ENCODE measurements around the gene ERMP1.
"Not testable (repeated sequence)": the region's sequence is repeated elsewhere in the genome, so short reads cannot be mapped to it uniquely, and the experiment has no call there.

The ERMP1 gene, protein sequence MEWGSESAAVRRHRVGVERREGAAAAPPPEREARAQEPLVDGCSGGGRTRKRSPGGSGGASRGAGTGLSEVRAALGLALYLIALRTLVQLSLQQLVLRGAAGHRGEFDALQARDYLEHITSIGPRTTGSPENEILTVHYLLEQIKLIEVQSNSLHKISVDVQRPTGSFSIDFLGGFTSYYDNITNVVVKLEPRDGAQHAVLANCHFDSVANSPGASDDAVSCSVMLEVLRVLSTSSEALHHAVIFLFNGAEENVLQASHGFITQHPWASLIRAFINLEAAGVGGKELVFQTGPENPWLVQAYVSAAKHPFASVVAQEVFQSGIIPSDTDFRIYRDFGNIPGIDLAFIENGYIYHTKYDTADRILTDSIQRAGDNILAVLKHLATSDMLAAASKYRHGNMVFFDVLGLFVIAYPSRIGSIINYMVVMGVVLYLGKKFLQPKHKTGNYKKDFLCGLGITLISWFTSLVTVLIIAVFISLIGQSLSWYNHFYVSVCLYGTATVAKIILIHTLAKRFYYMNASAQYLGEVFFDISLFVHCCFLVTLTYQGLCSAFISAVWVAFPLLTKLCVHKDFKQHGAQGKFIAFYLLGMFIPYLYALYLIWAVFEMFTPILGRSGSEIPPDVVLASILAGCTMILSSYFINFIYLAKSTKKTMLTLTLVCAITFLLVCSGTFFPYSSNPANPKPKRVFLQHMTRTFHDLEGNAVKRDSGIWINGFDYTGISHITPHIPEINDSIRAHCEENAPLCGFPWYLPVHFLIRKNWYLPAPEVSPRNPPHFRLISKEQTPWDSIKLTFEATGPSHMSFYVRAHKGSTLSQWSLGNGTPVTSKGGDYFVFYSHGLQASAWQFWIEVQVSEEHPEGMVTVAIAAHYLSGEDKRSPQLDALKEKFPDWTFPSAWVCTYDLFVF

DNA sequence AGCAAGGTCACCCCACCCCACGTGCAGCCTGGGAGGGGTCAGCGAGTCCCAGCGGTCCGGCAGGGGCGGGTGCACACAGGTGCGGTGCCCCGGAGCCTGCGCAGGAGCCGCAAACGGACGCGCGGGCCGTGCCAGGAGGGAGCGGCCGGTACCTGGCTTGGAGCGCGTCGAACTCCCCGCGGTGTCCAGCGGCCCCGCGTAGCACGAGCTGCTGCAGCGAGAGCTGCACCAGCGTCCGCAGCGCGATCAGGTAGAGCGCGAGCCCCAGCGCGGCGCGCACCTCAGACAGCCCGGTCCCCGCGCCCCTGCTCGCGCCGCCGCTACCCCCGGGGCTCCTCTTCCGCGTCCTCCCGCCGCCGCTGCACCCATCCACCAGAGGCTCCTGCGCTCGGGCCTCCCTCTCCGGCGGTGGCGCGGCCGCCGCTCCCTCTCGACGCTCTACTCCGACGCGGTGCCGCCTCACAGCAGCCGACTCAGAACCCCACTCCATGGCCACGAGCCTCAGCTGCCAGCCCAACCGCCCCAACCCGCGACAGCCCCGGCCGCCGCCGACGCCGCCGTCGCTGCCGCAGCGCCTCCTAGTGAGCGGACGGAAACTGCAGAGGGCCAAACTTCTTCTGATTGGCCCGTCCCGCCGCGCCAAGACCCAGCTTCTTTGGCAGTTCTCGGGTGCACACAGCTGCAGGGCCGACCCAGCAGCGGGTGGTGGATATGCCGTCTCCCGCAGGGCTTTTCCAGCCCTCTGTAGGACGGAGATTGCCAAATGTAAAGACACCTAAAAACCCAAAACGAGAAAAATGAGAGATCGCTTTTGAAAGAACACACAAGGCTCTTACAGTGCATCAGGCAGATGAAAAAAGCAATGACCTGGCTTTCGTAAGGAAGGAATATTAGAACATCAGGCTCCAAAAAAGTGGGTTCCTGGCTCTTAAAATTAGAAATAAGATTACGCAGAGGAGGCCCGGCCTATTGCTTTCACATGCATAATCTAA lies at the start of gene ERMP1:
ERMP1 (minus strand) TSS at position 580 of the 992 bp plus-strand sequence; CDS start at position 490, 90 bp downstream.
- TF ChIP-seq, protein P1, sequence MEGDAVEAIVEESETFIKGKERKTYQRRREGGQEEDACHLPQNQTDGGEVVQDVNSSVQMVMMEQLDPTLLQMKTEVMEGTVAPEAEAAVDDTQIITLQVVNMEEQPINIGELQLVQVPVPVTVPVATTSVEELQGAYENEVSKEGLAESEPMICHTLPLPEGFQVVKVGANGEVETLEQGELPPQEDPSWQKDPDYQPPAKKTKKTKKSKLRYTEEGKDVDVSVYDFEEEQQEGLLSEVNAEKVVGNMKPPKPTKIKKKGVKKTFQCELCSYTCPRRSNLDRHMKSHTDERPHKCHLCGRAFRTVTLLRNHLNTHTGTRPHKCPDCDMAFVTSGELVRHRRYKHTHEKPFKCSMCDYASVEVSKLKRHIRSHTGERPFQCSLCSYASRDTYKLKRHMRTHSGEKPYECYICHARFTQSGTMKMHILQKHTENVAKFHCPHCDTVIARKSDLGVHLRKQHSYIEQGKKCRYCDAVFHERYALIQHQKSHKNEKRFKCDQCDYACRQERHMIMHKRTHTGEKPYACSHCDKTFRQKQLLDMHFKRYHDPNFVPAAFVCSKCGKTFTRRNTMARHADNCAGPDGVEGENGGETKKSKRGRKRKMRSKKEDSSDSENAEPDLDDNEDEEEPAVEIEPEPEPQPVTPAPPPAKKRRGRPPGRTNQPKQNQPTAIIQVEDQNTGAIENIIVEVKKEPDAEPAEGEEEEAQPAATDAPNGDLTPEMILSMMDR (IDR thresholded peaks at IDR 0.05; ENCODE audit: low read depth, low read length), result peak; percentile 69

GRCh38 chr9:5882244-5883012 lies 49.5 kb upstream of the ERMP1 start:
- H3K4me3 ChIP-seq (ENCODE audit: low read depth, low read length), result not testable (repeated sequence)

More for the DNA sequence above, at the start of gene ERMP1:
- peak within 1 kb of the TSS; percentile 76 for H3K4me3 ChIP-seq (ENCODE audit: low read depth, low read length)

DNA sequence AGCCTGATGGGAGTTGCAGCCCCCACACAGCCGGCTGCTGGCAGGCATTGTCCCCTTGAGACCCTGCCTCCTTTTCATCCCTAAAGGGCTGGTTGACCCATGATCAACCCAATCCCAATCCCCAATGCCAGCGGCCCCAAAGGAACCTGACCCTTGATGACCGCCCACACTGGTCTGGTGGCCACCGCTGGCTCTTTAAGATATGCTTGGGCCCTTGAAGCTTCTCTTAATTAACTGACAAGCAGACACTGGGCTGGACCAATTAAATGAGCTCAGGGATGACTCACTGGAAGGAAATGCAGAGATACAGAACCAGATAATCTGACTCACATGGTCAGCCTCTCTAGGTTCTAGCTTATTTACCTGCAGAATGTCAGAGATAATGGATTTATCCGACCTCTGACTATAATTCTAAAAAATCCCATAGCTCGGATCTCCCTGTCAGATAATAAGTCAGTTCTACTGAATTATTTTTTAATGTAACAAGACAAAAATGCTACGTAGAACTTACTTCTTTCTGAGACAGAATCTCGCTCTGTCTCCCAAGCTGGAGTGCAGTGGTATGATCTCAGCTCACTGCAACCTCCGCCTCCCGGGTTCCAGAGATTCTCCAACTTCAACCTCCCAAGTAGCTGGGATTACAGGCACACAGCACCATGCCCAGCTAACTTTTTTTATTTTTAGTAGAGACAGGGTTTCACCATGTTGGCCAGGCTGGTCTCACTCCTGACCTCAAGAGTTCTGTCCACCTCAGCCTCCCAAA lies 46.7 kb upstream of the ERMP1 start:
- TF ChIP-seq, protein P1 (IDR thresholded peaks at IDR 0.05; ENCODE audit: low read depth, low read length), result no peak

DNA sequence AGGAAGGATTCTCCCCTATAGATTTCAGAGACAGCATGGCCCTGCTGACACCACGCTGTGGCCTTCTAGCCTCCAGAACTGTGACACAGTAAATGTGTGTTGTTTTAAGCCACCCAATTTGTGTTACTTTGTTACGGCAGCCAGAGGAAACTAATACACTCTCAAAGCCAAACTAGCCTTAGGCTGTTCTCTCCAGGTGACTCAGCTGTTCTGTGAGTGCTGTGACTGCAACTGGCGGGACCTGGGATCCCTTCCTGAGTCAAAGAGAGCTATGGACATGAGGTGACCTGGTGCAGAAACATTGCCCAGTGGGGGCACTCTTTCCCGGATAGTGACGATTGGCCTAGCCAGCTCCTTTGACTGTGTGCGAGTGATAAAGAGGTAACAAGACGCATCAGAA lies 43.8 kb upstream of the ERMP1 start:
- H3K4me3 ChIP-seq (ENCODE audit: low read depth, low read length), result no peak overlapping the region
- TF ChIP-seq, protein P1 (IDR thresholded peaks at IDR 0.05; ENCODE audit: low read depth, low read length), result no peak

More for the DNA sequence above, 46.7 kb upstream of the ERMP1 start:
- peak overlapping the region; percentile 0; the same call in 1 of the 2 replicates for H3K4me3 ChIP-seq (ENCODE audit: low read depth, low read length)

- TF ChIP-seq, protein P1 (IDR thresholded peaks at IDR 0.05; ENCODE audit: low read depth, low read length), result no peak
- no peak overlapping the region for H3K4me3 ChIP-seq (ENCODE audit: low read depth, low read length)
These were observed 43.1 kb upstream of the ERMP1 start for GRCh38 chr9:5876026-5876425.

GRCh38 chr9:5874048-5874447 lies 41.1 kb upstream of the ERMP1 start:
- no peak overlapping the region for H3K4me3 ChIP-seq (ENCODE audit: low read depth, low read length)

More at GRCh38 chr9:5874048-5874447, 41.1 kb upstream of the ERMP1 start:
- TF ChIP-seq, protein P1 (IDR thresholded peaks at IDR 0.05; ENCODE audit: low read depth, low read length), result no peak

Data from WI38 (cell line).